Upper lobe of left lung (tissue), 4 donors: ENCODE measurements around the gene FGB.

Experiments used
- POLR2A ChIP-seq, 4 donors: fragments of 450-650 bp; IDR thresholded peaks; one replicate each; pipeline ENCODE4 v1.5.1; 2016 to 2017; ENCODE audit warnings: antibody characterized with exemption in 4 of 4, mild to moderate bottlenecking in 2 of 4
- POLR2AphosphoS5 ChIP-seq, 2 donors: sonication (generic); formaldehyde crosslinking; IDR thresholded peaks; one replicate each; pipeline ENCODE4 v1.5.1; 2017; ENCODE audit warnings: antibody characterized with exemption in 2 of 2
- TF ChIP-seq, protein P1 (sequence below), 6 experiments: fragments of 450-650 bp in 4 of 6; fragments of 200-600 bp in 2 of 6; sonication (generic) in 2 of 6; IDR thresholded peaks; one replicate each; pipeline ENCODE4 v1.5.1; 2016 to 2019; ENCODE audit warnings: antibody characterized with exemption in 6 of 6

DNA sequence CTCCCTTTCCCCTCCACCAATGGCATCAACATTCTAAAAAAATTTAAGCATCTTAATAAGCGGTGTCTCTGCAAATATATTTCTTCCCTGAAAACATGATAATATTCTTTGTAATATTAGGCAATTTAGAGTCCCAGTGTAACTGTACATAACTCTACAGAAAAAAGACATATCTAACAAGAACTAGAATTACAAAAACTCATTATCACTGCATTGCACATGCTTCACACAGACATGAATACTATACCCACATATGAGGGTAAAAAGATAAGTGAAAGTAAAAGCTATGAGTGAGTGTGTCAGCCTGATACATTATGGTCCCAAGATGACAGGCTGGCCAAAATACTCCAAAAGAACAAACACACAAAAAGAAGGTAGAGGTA is 2.4 kb upstream of the FGB start:
- TF ChIP-seq, protein P1, sequence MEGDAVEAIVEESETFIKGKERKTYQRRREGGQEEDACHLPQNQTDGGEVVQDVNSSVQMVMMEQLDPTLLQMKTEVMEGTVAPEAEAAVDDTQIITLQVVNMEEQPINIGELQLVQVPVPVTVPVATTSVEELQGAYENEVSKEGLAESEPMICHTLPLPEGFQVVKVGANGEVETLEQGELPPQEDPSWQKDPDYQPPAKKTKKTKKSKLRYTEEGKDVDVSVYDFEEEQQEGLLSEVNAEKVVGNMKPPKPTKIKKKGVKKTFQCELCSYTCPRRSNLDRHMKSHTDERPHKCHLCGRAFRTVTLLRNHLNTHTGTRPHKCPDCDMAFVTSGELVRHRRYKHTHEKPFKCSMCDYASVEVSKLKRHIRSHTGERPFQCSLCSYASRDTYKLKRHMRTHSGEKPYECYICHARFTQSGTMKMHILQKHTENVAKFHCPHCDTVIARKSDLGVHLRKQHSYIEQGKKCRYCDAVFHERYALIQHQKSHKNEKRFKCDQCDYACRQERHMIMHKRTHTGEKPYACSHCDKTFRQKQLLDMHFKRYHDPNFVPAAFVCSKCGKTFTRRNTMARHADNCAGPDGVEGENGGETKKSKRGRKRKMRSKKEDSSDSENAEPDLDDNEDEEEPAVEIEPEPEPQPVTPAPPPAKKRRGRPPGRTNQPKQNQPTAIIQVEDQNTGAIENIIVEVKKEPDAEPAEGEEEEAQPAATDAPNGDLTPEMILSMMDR (IDR thresholded peaks at IDR 0.05), result no peak
- no peak for TF ChIP-seq POLR2AphosphoS5 (IDR thresholded peaks at IDR 0.05)
- TF ChIP-seq POLR2A (IDR thresholded peaks at IDR 0.05), result no peak
